ENCODE measurements around the gene SBF2.

GRCh38 chr11:10331548-10332289 is 37.7 kb upstream of the SBF2 start:
- TF ChIP-seq CTCF (IDR thresholded peaks at IDR 0.05) (no peak), POLR2A (IDR thresholded peaks at IDR 0.05) (no peak)

All from lower leg skin (tissue), 3 donors.